Measurements from ENCODE around the gene MRPL52.
"Not testable (repeated sequence)": the region's sequence is repeated elsewhere in the genome, so short reads cannot be mapped to it uniquely, and the experiment has no call there.

DNA sequence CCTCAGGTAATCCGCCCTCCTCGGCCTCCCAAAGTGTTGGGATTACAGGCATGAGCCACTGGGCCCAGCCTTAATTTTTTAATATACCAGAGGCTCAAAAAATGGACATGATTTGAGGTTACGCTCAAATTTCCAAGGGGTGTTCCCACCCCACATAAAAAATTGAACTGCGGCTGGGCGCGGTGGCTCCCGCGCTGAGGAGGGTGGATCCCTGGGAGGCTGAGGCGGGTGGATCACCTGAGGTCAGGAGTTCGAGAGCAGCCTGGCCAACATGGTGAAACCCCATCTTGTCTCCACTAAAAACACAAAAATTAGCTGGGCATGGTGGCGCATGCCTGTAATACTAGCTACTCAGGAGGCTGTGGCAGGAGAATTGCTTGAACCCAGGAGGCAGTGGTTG lies 24.6 kb downstream of the MRPL52 start:
- not testable (repeated sequence) for TF ChIP-seq EZH2phosphoT487 (IDR thresholded peaks at IDR 0.05; ENCODE audit: insufficient read depth, low read depth); EZH2 (IDR thresholded peaks at IDR 0.05; ENCODE audit: insufficient read depth, poor library complexity, severe bottlenecking)

Measured in GM23248 (cell line).